Activated CD4-positive, alpha-beta T cell treated with anti-CD3 and anti-CD28 coated beads, Interleukin-2, Interleukin-6, amounts not matched to agents 100 ng/mL and 50 ng/mL, durations not matched to agents 16 hours and 8 hours (primary cell): Measurements from ENCODE around the gene ARHGAP28.

Source experiments
- DNase-seq: peaks from one replicate; pipeline ENCODE4 v3.0.0-alpha.2; 2020

ARHGAP28 gene

DNA sequence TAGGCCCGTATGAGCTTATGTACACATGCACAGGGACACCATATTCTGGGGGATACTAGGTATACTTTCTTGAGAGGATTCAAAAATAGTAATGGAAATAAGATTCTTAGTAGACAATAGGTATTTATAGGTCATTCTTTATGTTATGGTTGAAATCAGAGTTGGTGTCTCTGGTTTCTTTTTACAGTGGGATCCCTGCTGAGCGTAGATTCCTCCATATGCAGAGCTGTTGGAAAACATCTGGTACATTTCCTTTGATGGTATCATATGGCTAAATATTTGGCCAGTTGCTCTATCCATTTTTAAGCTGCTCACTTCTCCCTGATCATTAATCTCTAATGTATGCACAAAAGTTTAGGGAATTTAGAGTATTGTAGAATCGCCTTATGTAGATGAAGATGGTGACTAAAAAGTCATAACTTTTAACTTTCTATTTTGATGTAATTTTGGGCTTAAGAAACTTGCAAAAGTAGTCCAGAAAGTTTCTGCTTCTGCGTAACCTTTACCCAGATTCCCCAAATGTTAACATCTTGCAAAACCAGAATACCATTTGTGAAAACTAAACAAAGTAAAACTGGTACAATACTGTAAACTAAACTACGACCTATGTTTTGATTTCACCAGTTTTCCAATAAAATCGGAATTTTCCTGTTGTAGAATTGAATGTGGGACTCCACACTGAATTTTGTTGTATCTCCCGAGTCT lies 5.4 kb downstream of the ARHGAP28 start:
- no peak for DNase-seq

DNA sequence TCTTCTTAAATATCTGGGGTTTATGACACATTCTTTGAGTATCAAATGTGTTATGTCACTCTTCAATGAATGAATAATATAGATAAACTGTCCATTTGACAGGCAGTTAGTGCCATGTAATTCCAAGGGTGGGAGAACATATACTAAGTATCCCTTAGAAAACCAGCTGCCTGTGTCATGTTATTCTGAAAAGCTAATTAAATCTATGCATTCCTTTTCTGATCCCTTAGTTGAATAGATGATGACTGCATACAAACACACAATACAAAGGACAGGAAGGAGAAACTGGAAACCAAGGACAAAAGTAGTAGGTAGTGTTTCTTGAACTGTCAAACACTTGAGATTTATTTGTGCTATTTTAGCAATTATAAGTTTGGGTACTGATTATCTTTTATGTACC lies 8.3 kb downstream of the ARHGAP28 start:
- no peak for DNase-seq

DNA sequence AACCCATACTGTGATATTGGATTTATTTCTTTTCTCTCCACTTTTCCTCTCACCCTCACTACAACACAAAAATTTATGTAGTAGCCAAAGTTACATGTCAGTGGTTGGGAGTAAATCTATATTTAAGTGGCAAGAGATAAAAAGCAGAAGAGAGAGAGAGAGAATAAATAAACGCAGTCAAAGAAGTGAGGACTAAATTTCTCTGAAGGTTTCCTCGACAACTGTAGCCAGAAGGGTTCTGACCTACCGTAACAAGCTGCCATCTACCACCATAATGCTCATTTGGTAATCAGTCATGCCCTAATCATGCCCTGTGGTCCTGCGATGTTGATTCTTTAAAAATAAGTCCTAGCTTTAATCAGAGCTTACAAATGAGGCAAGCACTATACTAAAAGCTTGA lies 9.1 kb downstream of the ARHGAP28 start:
- DNase-seq, result no peak

DNA sequence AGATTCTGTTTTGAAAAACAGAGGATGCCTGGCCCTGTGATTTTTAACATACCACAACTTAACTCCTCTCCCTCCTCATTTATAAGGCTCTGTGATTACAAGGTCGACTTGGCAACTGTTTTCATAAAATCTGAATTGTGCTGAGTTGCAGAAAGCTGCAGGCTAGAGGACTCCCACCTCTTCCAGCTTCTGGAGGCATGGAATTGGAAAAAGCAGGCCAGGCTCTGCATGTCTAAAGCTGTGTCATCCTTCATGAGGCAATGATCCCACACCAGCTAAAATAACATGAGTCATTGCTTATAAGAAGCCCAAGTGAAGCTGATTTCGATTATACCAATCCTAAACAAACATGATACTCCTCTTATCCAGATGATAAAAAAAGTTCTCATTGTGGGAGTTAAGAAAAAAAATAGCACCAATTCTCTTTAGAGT lies 11.7 kb downstream of the ARHGAP28 start:
- no peak for DNase-seq

DNA sequence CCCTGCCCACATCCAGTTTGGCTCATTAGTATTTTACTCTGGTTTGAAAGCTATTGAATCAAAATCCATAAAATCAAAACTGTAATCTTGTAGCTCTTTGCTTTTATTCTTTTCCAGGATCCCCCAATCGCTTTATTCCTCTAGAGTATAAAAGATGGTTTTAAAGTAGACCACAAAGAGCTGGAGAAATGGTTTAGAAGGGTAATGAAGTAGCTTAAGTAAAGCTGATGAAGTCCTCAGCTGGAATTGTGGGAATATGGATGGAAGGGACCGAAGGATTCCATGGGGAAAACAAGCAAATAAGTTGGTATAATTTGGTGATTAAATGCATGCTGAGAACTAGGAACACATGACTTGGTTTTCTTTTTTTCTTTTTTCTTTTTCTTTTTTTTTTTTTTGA lies 12.3 kb downstream of the ARHGAP28 start:
- DNase-seq, result no peak

DNA sequence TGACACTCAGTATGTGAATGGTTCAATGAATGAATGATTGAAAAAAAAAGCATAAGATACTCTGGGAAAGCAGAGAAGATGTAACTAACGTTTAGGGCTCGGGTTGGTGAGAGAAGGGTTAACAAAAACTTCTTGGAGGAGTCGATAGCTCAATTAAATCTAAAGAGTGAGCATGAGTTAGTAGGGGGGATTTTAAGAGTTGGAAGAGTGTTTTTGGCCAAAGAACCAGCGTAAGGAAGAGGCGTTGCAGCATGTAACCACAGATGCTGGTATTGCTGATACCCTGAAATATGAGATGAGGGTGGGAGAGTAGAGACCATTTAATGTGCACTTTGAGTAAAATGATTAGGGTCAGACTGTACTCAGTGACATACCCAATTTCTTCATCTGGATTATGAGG lies 14.5 kb downstream of the ARHGAP28 start:
- DNase-seq, result no peak

DNA sequence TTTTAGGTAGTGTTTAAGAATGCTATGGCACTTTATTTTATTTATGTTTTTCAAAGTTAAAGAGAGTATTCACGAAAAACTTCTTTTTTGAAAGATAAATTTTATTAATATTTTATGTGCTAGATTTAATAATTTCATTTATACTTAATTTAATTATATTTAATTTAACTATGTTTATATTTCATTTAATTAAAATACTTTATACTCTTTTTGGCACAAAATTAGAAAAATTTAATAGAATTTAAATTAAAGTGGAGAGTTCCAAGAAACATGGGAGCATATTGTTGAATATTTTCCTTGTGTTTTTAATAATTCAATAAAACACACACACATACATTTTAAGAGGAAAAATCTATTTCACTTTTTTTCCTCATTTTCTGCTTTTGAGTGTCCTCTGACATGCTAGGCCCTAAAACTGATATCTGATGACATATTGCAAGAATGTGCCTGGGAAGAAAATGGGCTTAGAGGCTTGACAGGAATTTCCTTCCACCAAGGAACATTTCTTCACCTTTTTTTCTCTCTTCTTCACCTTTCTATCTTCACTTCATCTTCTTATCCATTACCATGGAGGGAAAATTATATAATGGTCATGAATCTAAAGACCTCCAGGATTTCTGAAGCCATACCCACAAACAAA lies 15.4 kb downstream of the ARHGAP28 start:
- no peak for DNase-seq

DNA sequence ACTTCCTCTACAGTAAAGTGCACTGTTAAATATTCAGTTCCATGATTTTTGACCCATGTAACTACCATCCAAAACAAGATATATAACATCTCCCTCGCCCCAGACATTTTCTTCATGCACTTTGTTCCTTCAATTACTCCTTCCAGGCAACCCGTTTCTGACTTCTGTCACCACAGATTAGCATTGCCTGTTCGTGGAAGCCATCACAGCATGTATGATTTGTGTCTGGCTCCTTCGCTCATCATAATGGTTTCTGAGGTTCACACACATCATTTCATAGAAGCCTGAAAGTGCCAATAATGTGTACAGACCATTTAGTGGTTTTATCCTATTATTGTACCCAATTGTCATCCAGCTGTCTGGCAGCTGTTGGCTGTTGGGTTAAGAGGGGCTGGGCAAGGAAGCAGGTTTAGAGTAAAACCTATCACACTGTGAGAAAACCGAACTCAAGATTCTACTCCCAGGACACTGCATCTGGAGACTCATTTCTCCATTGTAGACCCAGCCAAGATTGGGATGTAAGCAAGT lies 16.1 kb downstream of the ARHGAP28 start:
- DNase-seq, result no peak

DNA sequence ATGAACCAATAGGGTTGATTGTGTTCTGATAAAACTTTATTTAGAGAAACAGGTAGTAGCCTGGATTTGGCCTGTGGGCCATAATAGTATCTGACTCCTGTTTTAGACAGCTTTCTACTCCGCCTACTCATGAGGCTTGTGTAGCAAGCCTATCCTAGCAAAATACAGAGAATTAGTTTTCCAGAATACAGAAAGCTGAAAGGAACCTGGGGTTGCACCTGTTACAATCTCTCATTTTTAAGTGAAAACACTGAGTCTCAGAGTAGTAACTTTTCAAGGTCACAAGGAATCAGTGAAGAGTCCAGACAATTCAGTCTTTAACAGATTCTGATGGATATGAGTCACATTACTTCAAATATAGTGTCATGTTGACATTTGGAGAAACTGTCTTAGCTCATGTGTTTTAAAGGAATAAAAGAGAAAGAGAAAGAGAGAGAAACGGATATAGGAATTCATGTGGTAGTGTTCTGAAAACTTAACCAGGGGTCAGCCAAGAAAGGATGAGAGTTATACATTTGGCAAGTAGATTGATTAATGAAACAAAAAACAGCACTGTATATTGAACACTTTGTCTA lies 17.0 kb downstream of the ARHGAP28 start:
- no peak for DNase-seq

DNA sequence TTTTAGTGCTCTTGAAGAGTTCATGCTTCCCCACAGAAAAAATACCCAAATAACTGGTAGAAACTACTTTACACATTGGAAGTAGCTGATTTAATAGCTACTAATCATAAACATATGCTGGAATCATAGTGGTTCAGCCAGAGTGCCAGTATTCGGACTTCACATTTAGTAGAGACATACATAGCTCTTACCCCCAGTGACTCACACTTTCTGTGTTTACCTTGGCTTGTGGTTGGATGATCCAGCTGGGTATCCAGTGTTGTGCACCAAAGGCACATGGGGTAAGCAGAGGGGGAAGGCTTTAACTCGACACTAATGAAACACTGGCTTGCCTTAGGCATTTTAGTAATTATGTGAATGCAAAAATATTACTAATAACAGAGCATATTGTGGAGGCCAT lies 18.1 kb downstream of the ARHGAP28 start:
- no peak for DNase-seq

DNA sequence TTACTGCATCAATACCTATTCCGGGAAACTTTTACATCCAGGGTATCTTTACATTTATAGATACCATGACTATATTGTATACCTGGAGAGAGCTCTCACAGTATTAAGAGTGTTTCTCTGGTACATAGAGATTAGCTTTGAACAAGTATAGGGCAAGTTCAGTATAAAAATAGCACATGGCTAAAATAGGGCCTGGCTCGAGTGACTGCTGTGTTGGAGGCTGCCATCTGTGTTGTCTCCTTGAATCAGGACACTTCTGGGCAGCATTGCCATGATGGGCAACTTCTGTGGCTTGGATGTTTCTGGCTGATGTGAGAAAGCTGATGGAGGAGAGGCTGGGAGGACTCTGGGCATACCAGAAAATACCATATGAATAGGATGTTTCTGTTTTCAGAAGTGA lies 18.7 kb downstream of the ARHGAP28 start:
- no peak for DNase-seq

DNA sequence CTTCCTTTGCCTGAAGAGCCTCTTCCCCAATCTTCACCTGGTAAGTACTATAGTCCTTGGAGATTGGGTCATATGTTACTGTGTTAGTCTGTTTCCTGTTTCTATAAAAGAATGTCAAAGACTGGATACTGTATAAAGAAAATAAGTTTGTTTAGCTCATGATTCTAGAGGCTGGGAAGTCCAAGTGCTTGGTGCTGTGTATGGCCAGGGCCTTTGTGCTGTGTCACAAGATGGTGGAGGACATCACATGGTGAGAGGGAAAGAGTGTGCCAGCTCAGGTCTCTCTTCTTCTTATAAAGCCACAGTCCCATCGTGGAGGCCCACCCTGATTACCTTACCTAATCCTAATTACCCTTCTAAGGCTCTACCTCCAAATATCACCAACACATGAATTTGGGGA lies 20.9 kb downstream of the ARHGAP28 start:
- DNase-seq, result no peak

DNA sequence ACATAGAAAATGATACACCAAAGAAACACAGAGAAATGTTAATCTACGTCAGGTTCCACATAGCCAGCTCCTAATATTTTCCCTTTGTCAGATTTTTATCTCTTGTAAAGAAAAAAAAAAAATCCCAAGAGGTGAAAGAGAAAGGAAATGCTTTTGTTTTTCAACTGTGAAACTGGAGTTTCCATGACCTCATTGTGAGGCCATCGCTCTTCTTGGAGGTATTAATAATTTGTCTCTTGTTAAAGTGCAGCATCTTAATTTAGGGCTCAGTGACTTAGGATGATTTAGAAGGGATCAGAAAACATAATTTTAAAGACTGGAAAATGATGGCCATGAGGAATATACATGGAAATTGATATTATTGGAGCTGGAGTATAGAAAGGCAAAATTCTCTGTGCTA lies 21.7 kb downstream of the ARHGAP28 start:
- DNase-seq, result no peak

DNA sequence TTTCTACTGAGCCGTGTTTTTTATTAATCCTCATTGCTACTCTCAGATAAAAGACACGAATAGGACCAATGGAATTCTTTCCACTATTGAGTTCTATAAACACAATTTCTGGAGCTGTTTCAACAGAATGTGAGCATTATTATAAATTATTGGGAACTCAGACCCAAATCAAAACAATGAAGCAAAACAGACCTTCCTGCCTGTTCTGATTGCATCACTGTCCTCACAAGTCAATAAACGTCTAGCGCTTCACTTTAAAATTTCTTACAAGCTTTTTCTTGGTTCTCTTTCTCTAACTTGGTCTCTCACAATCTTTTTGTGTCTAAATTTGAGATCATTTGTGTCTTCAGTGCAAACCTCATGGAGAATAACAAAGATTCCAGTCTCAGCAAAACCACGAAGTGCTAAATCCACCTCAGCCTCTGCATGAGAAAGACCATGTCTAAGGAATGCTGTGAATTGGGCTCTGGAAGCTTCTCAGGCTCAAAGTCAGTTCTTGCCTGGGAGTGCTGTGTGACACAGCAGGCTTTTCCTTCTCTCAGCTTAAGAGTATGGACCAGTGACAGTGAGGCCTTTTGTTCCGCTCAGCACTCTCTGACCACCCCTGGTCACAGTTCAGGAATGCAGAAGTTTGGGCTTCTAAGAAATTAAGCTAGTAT lies 22.8 kb downstream of the ARHGAP28 start:
- DNase-seq, result no peak

DNA sequence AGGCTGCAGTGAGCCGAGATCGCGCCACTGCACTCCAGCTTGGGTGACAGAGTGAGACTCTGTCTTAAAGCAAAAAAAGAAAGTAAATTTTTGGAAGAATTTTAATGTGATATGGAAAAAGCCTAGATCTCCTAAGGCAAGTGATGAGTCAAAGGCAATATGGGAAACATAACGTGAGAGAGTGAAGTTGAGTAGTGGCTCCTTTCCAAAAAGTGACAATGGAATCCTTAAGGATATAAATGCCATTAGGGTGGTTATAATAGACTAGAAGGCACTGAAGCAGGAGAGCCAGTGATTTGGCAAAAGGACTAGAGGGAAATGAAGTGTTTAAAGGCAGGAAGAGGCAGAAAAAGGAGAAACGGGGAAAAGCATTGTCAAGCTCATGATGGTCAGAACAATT lies 25.6 kb downstream of the ARHGAP28 start:
- DNase-seq, result no peak

DNA sequence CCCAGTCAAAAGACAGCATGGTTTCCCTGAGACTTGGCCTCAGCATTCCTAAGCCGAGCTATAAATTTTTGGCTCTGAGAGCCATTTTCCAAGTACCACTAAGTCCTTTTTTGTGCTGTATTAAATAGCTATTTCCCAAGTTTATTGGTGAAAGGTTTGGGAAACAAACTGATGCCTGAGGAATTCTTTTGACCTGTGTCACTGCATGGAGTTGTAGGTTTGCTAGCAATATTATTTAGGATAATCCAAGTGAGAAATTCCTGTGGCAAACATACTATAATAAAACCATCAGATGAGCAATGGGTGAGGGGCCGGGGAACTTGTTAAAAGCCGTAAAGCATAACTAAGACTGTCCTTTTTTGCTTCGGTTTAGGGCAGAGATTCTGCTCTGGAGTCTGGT lies 28.4 kb downstream of the ARHGAP28 start:
- no peak for DNase-seq

DNA sequence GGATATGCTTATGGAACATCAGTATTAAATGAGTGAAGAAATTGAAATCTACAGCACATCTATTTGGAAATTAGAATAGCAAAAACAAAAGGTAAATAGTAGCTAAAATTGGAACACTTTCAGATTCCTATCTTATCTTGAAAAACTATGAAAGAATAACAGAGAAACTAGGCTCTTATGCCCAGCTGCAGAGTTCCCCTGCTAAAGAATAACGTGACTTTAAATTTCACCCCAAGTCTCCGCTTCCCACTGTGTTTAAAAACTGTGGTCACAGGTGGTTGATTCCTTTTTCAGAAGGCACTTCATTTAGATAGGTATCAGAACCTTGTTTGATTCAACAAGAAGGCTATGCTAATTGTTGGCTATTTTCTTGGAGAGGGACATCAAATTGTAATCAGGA lies 30.1 kb downstream of the ARHGAP28 start:
- DNase-seq, result no peak

DNA sequence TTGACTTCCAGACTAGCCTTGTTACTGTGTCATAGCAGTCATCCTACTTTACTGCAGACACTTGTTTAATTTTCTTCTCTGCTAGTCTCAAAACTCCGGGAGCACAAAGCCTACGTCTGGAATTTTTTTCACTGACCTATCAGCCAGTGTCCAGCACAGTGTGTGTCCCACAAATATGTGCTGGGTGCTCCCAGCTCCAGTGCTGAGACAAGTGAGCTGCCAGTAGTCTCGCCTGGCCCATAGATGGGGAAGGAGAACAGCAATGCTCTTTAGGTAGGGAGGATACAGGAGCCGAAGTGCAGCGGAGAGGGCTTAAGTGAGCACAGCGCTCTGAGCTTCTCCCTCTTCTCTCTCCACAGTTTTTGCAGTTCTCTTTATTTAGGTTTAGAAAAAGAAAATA lies 34.0 kb downstream of the ARHGAP28 start:
- no peak for DNase-seq

DNA sequence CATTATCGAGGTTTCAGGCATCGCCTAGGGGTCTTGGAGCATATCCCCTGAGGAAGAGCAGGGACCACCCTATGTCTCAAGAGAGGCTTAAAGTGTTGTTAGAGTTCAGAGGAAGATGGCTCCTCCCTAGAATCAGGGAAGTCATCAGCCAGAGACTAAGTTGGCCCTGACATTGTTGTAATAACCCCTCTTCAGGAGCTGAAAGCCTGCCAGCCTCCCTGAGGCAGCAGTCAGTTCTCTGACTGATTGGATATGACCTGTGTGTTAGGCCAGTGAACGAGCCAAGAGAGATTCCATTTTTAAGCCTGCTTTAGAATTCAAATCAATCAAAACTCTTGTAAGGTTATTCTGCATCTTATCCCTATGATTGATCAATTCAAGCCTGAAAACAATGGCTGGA lies 34.9 kb downstream of the ARHGAP28 start:
- DNase-seq, result no peak

DNA sequence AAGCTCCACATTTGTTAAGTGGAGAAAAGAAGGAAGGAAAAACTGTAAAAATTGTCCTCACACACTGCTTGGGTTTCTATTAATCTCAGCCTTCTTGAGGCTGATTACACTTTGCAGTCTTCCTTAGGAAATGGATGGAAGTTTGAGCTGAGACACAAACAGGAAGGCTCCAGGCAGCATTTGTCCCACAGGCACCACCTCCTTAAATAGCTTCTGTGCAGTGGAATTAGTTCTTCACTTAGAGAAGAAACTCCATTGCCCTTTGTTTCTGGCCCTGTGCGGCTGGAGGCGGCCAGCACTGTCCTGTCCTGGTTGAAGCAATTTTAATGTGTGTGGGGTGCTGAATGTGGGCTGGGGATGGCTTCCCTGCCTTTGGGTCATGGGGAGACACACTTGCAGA lies 44.3 kb downstream of the ARHGAP28 start:
- no peak for DNase-seq

DNA sequence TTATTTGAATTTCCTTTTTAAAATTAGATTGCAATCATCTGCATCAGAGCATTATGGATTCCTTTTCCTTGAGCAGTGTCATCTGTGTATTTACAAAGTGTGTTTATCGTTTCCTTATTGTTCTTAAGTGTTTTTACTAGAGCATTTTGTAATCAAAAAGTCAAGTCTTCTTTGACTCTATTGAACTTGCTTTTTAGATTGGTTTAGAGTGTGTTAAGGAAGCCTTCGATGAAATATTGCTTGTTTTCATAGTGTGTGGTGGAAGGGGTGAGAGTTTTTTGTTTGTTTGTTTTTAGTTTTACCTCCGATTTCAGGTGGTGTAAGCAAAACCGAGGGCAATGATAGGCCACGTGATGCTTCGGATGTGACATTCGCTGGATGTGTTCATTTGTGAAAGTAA lies 45.7 kb downstream of the ARHGAP28 start:
- no peak for DNase-seq

DNA sequence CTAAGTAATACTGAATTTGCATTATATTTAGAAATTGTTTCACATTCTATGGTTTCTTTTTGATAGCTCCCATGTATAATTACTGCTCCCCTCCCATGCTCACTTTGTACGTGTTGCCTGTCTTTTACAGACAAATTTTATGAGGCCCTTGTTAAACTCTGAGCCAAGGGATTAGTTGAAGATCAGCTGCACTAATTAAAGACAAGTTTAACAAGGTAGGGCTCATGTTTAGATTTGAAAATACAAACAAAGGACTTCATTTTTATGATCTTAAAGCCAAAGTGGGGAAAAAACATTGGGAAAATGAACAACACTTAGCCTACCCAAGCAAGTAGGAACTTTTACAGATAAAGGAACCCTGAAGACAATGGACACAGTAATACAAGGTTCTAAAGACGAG lies 46.2 kb downstream of the ARHGAP28 start:
- DNase-seq, result no peak

DNA sequence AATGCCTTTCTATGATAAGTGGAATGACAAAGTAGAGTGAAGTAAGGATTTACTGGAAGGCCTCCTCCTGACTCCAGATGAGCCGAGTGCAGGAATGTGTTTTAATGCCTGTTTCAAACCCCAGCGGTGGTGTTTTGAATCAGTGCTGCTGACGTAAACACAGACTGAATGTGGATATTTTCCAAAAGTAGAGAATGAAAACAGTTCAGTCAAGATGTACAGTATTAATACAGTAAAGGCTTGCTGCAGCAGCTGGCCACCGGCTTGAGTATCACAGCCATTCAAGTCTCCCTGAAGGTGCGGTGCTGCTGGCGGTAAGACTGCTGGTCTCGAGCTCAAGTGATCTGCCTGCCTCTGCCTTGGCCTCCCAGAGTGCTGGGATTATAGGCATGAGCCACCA lies 46.7 kb downstream of the ARHGAP28 start:
- no peak for DNase-seq

DNA sequence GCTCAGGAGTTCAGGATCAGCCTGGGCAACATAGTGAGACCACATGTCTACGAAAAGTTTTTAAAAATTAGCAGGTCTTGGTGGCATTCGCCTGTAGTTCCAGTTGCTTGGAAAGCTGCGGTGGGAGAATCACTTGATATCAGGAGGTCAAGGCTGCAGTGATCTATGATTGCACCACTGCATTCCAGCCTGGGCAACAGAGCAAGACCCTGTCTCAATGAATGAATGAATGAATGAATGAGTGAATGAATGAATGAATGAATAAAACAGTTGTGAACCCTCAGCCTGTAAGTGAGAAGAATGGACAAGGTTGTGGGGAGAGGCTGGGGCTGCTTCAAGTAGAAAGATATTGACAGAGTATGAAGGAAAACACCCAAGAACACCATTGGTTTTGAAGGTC lies 48.0 kb downstream of the ARHGAP28 start:
- DNase-seq, result no peak
